Cerebellar nuclear complex (tissue), 1 donor: ENCODE results near the gene SLC6A3.
"Not testable (repeated sequence)": the region's sequence is repeated elsewhere in the genome, so short reads cannot be mapped to it uniquely, and the experiment has no call there.

Source experiments
- DNase-seq, 2 experiments: peaks; one replicate each; lab custom pipeline; 2025; lab: John Stamatoyannopoulos, UW

Gene SLC6A3

GRCh38 chr5:1371972-1372342, 73.3 kb downstream of the SLC6A3 start:
- DNase-seq = not testable (repeated sequence)

DNA sequence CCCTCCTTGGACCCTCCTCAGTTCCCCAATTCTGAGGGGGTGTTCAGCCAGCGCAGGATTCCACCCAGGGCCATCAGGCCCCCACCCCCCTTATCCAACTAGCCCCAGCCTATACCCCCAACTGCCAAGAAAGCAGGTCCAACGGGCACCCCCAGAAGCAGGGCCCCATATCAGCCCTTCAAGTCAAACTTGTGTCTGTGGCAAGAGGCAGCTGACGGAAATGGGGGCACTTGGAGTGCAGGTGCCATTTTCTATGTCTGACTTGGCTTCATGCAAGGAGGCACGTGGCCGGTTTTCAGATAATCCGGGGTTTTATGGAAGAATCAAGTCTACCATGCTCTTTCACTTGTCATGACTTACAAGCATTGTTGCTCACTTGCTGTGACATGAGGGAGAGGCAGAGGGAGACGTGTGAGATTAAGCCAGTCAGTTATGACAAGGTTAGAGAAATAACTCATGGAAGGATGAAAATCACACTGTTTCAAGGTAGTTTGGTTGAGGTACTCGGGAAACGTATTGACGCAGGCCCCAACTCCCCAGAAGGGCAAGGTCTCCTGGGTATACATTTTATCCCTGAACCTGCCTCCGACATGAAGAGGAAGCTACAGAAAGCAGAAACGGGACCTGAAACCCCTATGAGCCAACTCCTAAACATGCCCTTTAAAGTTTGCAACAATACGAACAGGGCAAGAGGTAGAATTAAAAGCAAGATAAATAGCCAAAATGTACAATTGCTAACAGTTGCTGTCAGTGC, 73.8 kb downstream of the SLC6A3 start:
- DNase-seq = no peak

DNA sequence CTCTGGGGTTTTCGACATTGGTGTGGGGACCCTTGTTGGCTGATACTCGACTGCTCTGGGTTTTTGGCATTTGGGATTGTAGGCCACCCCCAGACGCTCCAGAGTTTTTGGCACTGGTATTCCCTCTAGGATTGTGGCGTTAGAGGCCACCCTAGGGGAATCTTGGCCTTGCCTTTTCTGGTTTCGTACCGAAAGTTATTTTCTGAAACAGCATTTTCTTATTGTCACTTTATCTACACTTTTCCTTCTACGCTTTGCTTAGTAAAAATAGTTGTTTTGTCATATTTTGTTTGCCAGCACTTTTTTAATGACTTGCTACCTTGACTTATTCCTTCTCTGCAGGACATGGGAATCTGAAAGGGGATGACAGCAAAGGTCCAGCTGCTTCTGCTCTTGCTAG, 75.2 kb downstream of the SLC6A3 start:
- DNase-seq = no peak

DNA sequence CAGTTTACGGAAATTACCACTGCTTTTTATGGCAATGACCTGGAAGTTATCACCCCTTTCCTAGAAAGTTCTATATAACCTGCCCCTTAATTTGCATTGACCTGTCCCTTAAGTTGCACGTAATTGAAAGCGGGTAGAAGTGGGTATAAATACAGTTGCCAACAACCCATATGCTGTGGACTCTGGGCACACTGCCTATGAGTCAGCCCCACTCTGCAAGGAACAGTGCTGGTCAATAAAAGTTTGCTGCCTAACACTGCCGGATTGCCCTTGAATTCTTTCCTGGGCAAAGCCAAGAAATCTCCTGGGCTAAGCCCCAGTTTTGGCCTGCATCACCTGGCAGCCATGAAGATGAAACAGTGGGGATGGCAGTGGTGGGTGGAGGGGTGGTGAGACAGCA, 76.5 kb downstream of the SLC6A3 start:
- DNase-seq = no peak

- DNase-seq = no peak
These were observed 77.0 kb downstream of the SLC6A3 start for GRCh38 chr5:1368236-1368635.

DNA sequence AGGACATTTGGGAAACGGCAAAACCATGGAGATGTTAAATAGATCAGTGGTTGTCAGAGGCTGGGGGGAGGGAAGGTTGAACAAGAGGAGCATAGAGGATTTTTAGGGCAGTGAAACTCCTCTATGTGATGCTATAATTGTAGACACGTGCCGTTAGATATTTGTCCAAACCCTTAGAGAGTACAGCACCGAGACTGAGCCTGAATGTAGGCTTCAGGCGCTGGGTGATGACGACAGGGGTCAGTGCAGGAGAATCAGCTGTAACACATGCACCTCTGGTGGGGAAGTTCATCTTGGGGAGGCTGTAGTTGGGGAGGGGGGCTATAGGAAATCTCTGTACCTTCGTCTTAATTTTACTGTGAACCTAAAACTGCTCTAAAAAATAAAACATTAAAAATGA, 78.1 kb downstream of the SLC6A3 start:
- DNase-seq = no peak

- no peak for DNase-seq
These were observed 78.7 kb downstream of the SLC6A3 start for GRCh38 chr5:1366514-1366913.

- DNase-seq = no peak
These were observed 81.0 kb downstream of the SLC6A3 start for GRCh38 chr5:1364211-1364610.

DNA sequence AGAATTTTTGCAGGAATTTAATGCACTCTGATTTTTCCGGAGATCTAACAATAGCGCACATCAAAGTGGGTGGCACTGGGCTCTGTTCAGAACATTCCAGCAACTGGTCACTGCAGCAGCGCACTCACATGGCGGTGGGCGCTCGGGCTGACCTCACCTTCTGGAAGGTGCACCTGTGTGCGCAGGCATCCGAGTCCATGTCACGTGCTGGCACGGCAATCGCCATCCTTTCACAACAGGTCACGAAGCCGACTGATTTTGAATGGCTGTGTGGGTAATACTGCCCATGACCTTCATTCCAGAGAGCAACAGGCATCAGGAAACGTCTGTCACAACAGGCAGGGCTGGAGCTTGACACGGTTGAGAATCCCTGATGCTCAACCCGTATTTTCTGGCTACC, 81.7 kb downstream of the SLC6A3 start:
- DNase-seq = no peak

- no peak for DNase-seq
These were observed 82.1 kb downstream of the SLC6A3 start for GRCh38 chr5:1363160-1363559.

GRCh38 chr5:1362242-1363015, 82.8 kb downstream of the SLC6A3 start:
- DNase-seq = no peak

GRCh38 chr5:1360861-1361260, 84.4 kb downstream of the SLC6A3 start:
- DNase-seq = no peak

GRCh38 chr5:1360367-1360766, 84.9 kb downstream of the SLC6A3 start:
- DNase-seq = not testable (repeated sequence)

GRCh38 chr5:1359713-1360112, 85.5 kb downstream of the SLC6A3 start:
- no peak for DNase-seq

- DNase-seq = no peak
These were observed 86.1 kb downstream of the SLC6A3 start for GRCh38 chr5:1359031-1359645.

GRCh38 chr5:1358726-1359025, 86.6 kb downstream of the SLC6A3 start:
- DNase-seq = no peak

DNA sequence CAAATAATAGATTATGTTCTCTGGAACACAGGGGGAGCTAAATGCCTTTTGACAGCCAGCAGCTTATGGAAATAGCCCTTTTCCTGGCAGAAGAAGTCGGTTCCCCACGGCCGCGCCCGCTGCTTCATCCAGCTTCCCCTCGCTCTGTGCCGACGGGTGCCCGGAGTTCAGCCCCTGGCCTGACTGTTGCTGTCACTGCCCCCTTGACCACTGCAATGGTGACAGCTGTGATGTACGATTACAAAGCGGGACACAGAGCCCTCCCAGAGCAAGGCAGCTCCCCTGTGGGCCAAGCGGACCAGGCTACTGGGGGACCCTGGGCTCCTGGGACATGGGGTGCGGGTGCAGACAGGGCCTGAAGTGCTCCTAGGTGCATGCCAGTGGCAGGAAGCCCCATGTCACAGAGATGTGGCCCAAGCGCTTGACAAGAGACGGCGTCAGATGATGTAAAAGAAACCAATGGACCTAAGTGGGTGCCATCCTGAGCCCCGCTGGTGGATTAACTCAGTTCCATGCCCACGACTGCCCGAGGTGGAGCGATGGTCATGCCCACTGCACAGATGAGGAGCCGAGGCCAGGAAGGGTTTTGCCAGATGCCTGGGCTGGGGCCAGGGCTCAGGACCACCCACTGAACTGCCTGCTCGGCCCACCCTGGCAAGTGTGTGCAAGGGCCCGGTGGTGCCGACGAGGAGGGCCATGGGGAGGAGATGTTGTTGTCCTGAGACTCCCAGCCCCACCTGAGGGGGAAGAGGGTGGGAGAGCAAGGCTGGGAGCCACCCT, 87.1 kb downstream of the SLC6A3 start:
- DNase-seq = no peak

DNA sequence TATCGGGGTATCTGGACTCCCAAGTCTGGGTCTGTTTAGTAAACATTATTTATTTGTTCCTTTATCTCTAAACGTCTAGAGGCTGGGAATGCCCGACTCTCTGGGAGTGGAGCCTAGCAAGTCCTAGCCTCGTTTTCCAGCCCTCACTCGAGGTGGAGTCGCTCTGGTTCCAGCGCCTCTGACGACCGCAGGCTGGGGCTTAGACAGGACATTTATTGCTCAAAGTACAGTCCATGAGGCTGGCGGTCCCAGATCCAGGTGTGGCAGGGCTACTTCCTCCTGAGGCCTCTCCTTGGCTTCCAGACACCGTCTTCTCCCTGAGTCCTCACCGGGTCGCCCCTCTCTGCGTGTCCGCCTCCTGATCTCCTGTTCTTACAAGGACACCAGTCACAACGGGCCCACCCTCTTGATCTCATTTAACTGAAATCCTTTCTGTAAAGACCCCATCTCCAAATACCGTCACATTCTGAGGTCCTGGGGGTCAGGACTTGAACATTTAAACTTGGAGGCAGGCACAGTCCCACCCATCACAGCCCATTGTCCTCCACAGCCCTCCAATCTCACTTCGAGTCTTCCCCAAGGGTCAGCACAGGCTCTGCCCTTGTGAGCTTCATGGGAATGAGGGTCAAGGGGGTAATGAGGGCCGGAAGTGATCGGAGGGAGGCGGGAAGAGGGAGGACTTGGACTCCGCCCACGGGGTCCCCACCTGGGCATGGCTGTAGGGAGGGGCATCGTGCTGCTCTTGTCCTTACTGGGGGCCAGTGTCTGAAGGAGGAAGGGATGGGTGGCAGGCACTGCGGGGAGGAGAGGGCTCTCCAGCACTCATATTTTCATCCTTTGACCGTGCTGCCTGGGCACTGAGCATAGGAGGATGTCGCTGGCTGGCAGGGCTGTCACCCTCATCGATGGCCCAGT, 88.1 kb downstream of the SLC6A3 start:
- DNase-seq = no peak

GRCh38 chr5:1354576-1354975, 90.7 kb downstream of the SLC6A3 start:
- no peak for DNase-seq

DNA sequence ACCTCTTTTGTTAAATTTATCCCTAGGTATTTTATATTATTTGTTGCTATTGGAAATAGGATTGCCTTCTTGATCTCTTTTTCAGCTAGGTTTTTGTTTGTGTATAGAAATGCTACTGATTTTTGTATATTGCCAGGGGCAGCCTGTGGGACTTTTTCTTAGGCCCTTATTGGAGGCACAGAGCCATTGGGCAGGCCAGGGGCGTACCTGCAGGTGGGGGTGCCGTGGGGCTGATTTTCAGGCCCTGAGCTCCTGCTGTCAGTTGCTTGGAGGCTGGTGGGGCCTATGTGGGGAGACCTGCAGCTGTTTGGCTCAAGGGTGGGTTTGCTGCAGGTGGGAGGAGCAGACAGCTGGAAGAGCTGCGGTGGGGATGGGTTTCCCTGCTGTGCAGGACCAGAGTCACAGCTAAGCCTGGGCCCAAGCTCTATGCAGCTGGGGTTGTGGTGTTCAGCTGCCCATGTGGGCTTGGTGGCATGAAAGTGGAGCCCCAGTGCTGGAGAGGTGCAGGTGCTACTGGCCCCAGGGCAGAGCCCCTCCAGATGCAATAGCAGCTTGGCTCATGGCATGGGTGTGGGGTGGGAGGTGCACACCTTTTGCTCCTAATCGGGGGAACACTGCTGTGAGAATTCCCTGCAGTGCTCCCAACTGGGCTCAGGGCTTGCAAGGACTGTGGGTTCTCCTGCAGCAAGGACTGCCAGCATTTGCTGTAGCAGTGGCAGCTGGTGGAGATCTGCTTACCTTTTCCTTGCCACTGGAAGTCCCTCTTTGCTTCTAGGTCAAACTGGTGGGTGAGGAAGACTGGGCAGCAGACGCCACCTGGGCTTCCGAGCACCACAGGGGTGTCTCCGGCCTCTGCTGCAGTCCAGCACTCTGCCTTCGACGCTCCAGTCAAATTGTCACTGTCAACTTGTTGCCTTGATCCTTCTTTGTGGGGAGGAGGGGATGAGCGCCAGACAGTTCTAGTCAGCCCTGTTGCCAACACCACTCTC, 92.7 kb downstream of the SLC6A3 start:
- DNase-seq = no peak
